SK-N-SH (cell line): Measurements from ENCODE around the gene ZDHHC18. TPM values are rescaled to one million over a fixed set of nuclear protein-coding genes. Genes with fewer than 3 reads are reported as not detected.
"Not testable (repeated sequence)": the region's sequence is repeated elsewhere in the genome, so short reads cannot be mapped to it uniquely, and the experiment has no call there.

Experiments
- CTCF ChIA-PET: fragments of 300-600, 350-600 bp; formaldehyde crosslinking; extraction: SDS; loops from one replicate; lab custom pipeline; 2021; lab: Yijun Ruan, JAX
- POLR2A ChIA-PET: fragments of 350-600 bp; sonication (Branson Sonifier 250); formaldehyde crosslinking; extraction: SDS; loops from one replicate; lab custom pipeline; 2020; ENCODE audit warnings: antibody characterized with exemption, inconsistent platforms; lab: Yijun Ruan, JAX
- DNase-seq: peaks from one replicate; pipeline ENCODE4 v3.0.0; 2012
- H2AFZ ChIP-seq: fragments of 200-600 bp; sonication (generic); 2 replicates; pipeline ENCODE4 v1.8.1; 2016; ENCODE audit warnings: antibody characterized with exemption, mild to moderate bottlenecking, low read depth
- H3F3A ChIP-seq: fragments of 200-600 bp; sonication (generic); replicated peaks from 2 replicates; pipeline ENCODE3; 2016; ENCODE audit warnings: antibody characterized with exemption, mild to moderate bottlenecking; ENCODE audit not compliant: insufficient read depth
- H3K27ac ChIP-seq, 2 experiments: fragments of 200-500 bp in 1 of 2; fragments of 200-600 bp in 1 of 2; sonication (Bioruptor generic) in 1 of 2; sonication (generic), shearing (Covaris generic) in 1 of 2; 2 replicates each; pipeline versions ENCODE4 v1.5.1 to v1.6.1; 2014 to 2016; ENCODE audit warnings: low read depth in 2 of 2, inconsistent platforms in 1 of 2, low read length in 1 of 2, mild to moderate bottlenecking in 1 of 2, mixed read lengths in 1 of 2
- H3K27me3 ChIP-seq: fragments of 200-600 bp; sonication (generic), shearing (Covaris generic); 2 replicates; pipeline ENCODE4 v1.6.1; 2016; ENCODE audit warnings: mixed run types; ENCODE audit not compliant: insufficient read depth
- H3K36me3 ChIP-seq, 2 experiments: fragments of 200-500 bp in 1 of 2; fragments of 200-600 bp in 1 of 2; sonication (Bioruptor generic) in 1 of 2; sonication (generic) in 1 of 2; replicated peaks in 1 of 2; 2 replicates each; pipeline versions ENCODE3 to v1.5.1; 2014 to 2016; ENCODE audit warnings: low read length in 1 of 2, mild to moderate bottlenecking in 1 of 2; ENCODE audit not compliant: insufficient read depth in 2 of 2, control insufficient read depth in 1 of 2
- H3K4me1 ChIP-seq, 2 experiments: fragments of 200-500 bp in 1 of 2; fragments of 200-600 bp in 1 of 2; sonication (Bioruptor generic) in 1 of 2; sonication (generic), shearing (Covaris generic) in 1 of 2; 2 replicates each; pipeline versions ENCODE4 v1.5.1 to v1.6.1; 2014 to 2016; ENCODE audit warnings: low read depth in 1 of 2, low read length in 1 of 2, mixed run types in 1 of 2; ENCODE audit not compliant: insufficient read depth in 2 of 2, control insufficient read depth in 1 of 2
- H3K4me2 ChIP-seq: fragments of 200-600 bp; sonication (generic), shearing (Covaris generic); 2 replicates; pipeline ENCODE4 v1.6.1; 2017; ENCODE audit warnings: mixed run types
- H3K4me3 ChIP-seq, 2 experiments: fragments of 200-500 bp in 1 of 2; fragments of 200-600 bp in 1 of 2; sonication (Bioruptor generic) in 1 of 2; sonication (generic), shearing (Covaris generic) in 1 of 2; 2 replicates each; pipeline versions ENCODE4 v1.5.1 to v1.8.1; 2014 to 2016; ENCODE audit warnings: low read depth in 2 of 2, inconsistent platforms in 1 of 2, low read length in 1 of 2, mild to moderate bottlenecking in 1 of 2, mixed read lengths in 1 of 2, moderate library complexity in 1 of 2
- H3K79me2 ChIP-seq: fragments of 200-600 bp; sonication (generic); 2 replicates; pipeline ENCODE4 v1.8.1; 2017; ENCODE audit warnings: mild to moderate bottlenecking; ENCODE audit not compliant: insufficient read depth
- H3K9ac ChIP-seq: fragments of 200-600 bp; sonication (generic); 2 replicates; pipeline ENCODE4 v1.6.1; 2017; ENCODE audit warnings: mixed run types
- H3K9me2 ChIP-seq: fragments of 200-600 bp; sonication (generic); 2 replicates; pipeline ENCODE4 v1.6.1; 2017; ENCODE audit warnings: mixed run types
- H3K9me3 ChIP-seq: fragments of 200-600 bp; sonication (generic); 2 replicates; pipeline ENCODE4 v1.6.1; 2017; ENCODE audit warnings: mixed run types, mild to moderate bottlenecking, moderate library complexity
- H4K20me1 ChIP-seq: fragments of 200-600 bp; sonication (generic); 2 replicates; pipeline ENCODE4 v1.6.1; 2017; ENCODE audit warnings: mild to moderate bottlenecking, mixed run types; ENCODE audit not compliant: insufficient read depth
- CHD2 ChIP-seq: fragments of 150-350 bp; IDR thresholded peaks from 2 replicates; pipeline ENCODE4 v1.6.1; 2018; ENCODE audit warnings: low read length; ENCODE audit not compliant: partially characterized antibody
- CTCF ChIP-seq: fragments of 200-600 bp; sonication (generic); IDR thresholded peaks from 2 replicates; pipeline ENCODE4 v1.6.1; 2017; ENCODE audit warnings: antibody characterized with exemption, mild to moderate bottlenecking, moderate library complexity
- EP300 ChIP-seq, 2 experiments: IDR thresholded peaks; 2 replicates each; pipeline versions ENCODE4 v1.4.0 to v1.6.1; 2012; ENCODE audit warnings: borderline replicate concordance in 1 of 2, low read depth in 1 of 2, low read length in 1 of 2
- EZH2phosphoT487 ChIP-seq: fragments of 200-600 bp; sonication (generic); IDR thresholded peaks from 2 replicates; pipeline ENCODE4 v1.6.1; 2017; ENCODE audit warnings: low read depth, mixed run types, mild to moderate bottlenecking, antibody characterized with exemption, moderate library complexity, borderline replicate concordance
- FOSL2 ChIP-seq: IDR thresholded peaks from 2 replicates; pipeline ENCODE4 v1.4.0; 2012; ENCODE audit warnings: low read depth, mild to moderate bottlenecking, moderate library complexity, borderline replicate concordance
- FOXJ3 ChIP-seq: sonication (generic); formaldehyde crosslinking; IDR thresholded peaks from 2 replicates; pipeline ENCODE4 v1.5.1; 2020; ENCODE audit warnings: mild to moderate bottlenecking, missing genetic modification reagents
- GATA2 ChIP-seq: sonication (generic); formaldehyde crosslinking; IDR thresholded peaks from 2 replicates; pipeline ENCODE4 v1.5.0; 2020; ENCODE audit warnings: mild to moderate bottlenecking, missing genetic modification reagents
- JUND ChIP-seq: IDR thresholded peaks from 2 replicates; pipeline ENCODE4 v1.4.0; 2012
- MEF2A ChIP-seq: IDR thresholded peaks from 2 replicates; pipeline ENCODE4 v1.4.0; 2012; ENCODE audit warnings: low read depth, borderline replicate concordance
- MXI1 ChIP-seq: IDR thresholded peaks from 2 replicates; pipeline ENCODE4 v1.6.1; 2012; ENCODE audit warnings: mild to moderate bottlenecking, low read depth, low read length, improper control_type of control experiment
- PBX3 ChIP-seq: IDR thresholded peaks from 2 replicates; pipeline ENCODE4; 2012
- POLR2AphosphoS5 ChIP-seq: IDR thresholded peaks from 2 replicates; pipeline ENCODE4 v1.6.1; 2012; ENCODE audit warnings: low read depth, low read length
- SIN3A ChIP-seq: IDR thresholded peaks from 2 replicates; pipeline ENCODE4 v1.6.1; 2012; ENCODE audit warnings: low read depth, mild to moderate bottlenecking, low read length, moderate library complexity, borderline replicate concordance
- USF1 ChIP-seq: IDR thresholded peaks from 2 replicates; pipeline ENCODE4 v1.4.0; 2012; ENCODE audit warnings: low read depth, borderline replicate concordance
- USF2 ChIP-seq: fragments of 150-350 bp; IDR thresholded peaks from 2 replicates; pipeline ENCODE4 v1.6.1; 2017; ENCODE audit warnings: antibody characterized with exemption, low read length, low read depth, borderline replicate concordance
- YY1 ChIP-seq: IDR thresholded peaks from 2 replicates; pipeline ENCODE4 v1.4.0; 2012; ENCODE audit warnings: low read depth, mild to moderate bottlenecking
- ZBTB33 ChIP-seq: IDR thresholded peaks from 2 replicates; pipeline ENCODE4 v1.4.0; 2012; ENCODE audit warnings: low read depth, borderline replicate concordance
- WGBS: methylation state at CpG from one replicate; pipeline ENCODE4 v1.1.6; 2017; ENCODE audit warnings: low lambda C conversion rate; 5-methylcytosine and 5-hydroxymethylcytosine counted together
- polyA plus RNA-seq, 3 experiments: library from polyadenylated mRNA; depleted of rRNA; stranded (reverse); fragments of >200 nt; gene quantifications; 2 replicates each; pipeline ENCODE4 v1.2.3, GENCODE V29; 2012

Gene ZDHHC18
- polyA plus RNA-seq, 1 of the 3 experiments (the other 2 are of a cell fraction): 33.0 TPM

GRCh38 chr1:26864610-26865480, 38.4 kb downstream of the ZDHHC18 start (continued):
- peak; percentile 93 for TF ChIP-seq PBX3
- TF ChIP-seq CTCF: no peak; the same call in 1 of the 2 replicates
- no peak for TF ChIP-seq USF2
- TF ChIP-seq EZH2phosphoT487: no peak
- TF ChIP-seq FOSL2: peak; percentile 77; the same call in 1 of the 2 replicates
- TF ChIP-seq JUND: peak; percentile 52; the same call in 1 of the 2 replicates
- 0 out of 4 replicates have a peak, but pooled peaks of 1 of the 2 experiments have one; percentile 21 for TF ChIP-seq EP300 (IDR thresholded peaks at IDR 0.05; ENCODE audit: borderline replicate concordance in 1 of 2, low read depth in 1 of 2, low read length in 1 of 2)

- H3K4me2 ChIP-seq, H3K79me2 ChIP-seq, H3K9ac ChIP-seq, H3K27me3 ChIP-seq, H3K9me3 ChIP-seq, H4K20me1 ChIP-seq, H3K9me2 ChIP-seq, H3K4me3 ChIP-seq, H3K27ac ChIP-seq, DNase-seq, H3K4me1 ChIP-seq, H2AFZ ChIP-seq, H3F3A ChIP-seq: not testable (repeated sequence)
- ChIA-PET CTCF (interaction anchor here (0.7 to 1.3 kb wide), 2 partner anchors 24 to 39 kb away, joined by 3 read pairs; no protein-coding TSS in a partner anchor), POLR2A (interaction anchor here (1.7 kb wide), 1 partner anchor 17 kb away, joined by 3 read pairs; the partner anchor contains the start of gene GPN2)
- WGBS: 21% methylated on average over 2 of the region's 2 CpGs
- peaks cover 16 to 20% of the 10 kb centered on the region in 2 experiments for H3K36me3 ChIP-seq
Measured at GRCh38 chr1:26873097-26873496, 46.6 kb downstream of the ZDHHC18 start.

- Histone ChIP-seq H3K4me1 (peaks cover 0 to 6% of the 10 kb centered on the region in 2 experiments; a peak in 1 of 4 replicates), H3K9ac (no peak overlapping the region), H2AFZ (no peak overlapping the region), H3K9me3 (no peaks in the 10 kb centered on the region), H3F3A (peaks cover 12% of the 10 kb centered on the region), H3K4me2 (no peak overlapping the region), H3K9me2 (no peaks in the 10 kb centered on the region), H3K27me3 (no peaks in the 10 kb centered on the region), H3K79me2 (peaks cover 4% of the 10 kb centered on the region; the same call in 1 of the 2 replicates), H3K36me3 (peaks cover 20 to 26% of the 10 kb centered on the region in 2 experiments), H3K4me3 (no peak overlapping the region), H3K27ac (no peak overlapping the region), H4K20me1 (no peaks in the 10 kb centered on the region)
- ChIA-PET CTCF (interaction anchor here (1.3 to 1.6 kb wide), 2 partner anchors 10 to 273 kb away, joined by 4 to 6 read pairs; no protein-coding TSS in a partner anchor), POLR2A (no interaction called here)
- no peak for DNase-seq
- 93% methylated on average over 4 of the region's 4 CpGs for WGBS
- no peak for TF ChIP-seq EZH2phosphoT487
- no peak for TF ChIP-seq MXI1
- no peak for TF ChIP-seq FOXJ3 (CRISPR knock-in tag)
- TF ChIP-seq MEF2A: no peak
- TF ChIP-seq YY1: no peak
- TF ChIP-seq ZBTB33: no peak
- no peak for TF ChIP-seq POLR2AphosphoS5
- no peak for TF ChIP-seq CHD2
- TF ChIP-seq SIN3A: no peak
- no peak for TF ChIP-seq USF1
- no peak for TF ChIP-seq GATA2 (CRISPR knock-in tag)
Measured at GRCh38 chr1:26874896-26875295, 48.4 kb downstream of the ZDHHC18 start.
